ENCODE results near the gene NOL9.

- TF ChIP-seq CTCF (IDR thresholded peaks at IDR 0.05; ENCODE audit: insufficient read depth, low read depth, low read length) (no peak), EZH2 (IDR thresholded peaks at IDR 0.05; ENCODE audit: insufficient read depth, low read length) (no peak)
Measured at GRCh38 chr1:6491966-6492365, 62.3 kb downstream of the NOL9 start.

All from astrocyte (in vitro differentiated cells and primary cell).